ENCODE measurements around the gene DNAL1. TPM values are rescaled to one million over a fixed set of nuclear protein-coding genes. Genes with fewer than 3 reads are reported as not detected.

Gene DNAL1
- total and polyA plus RNA-seq, 2 of the 13 experiments (the other 11 are each of a cell fraction or from before 2014, with no cell fraction given) = 1.4 to 13.3 TPM

DNA sequence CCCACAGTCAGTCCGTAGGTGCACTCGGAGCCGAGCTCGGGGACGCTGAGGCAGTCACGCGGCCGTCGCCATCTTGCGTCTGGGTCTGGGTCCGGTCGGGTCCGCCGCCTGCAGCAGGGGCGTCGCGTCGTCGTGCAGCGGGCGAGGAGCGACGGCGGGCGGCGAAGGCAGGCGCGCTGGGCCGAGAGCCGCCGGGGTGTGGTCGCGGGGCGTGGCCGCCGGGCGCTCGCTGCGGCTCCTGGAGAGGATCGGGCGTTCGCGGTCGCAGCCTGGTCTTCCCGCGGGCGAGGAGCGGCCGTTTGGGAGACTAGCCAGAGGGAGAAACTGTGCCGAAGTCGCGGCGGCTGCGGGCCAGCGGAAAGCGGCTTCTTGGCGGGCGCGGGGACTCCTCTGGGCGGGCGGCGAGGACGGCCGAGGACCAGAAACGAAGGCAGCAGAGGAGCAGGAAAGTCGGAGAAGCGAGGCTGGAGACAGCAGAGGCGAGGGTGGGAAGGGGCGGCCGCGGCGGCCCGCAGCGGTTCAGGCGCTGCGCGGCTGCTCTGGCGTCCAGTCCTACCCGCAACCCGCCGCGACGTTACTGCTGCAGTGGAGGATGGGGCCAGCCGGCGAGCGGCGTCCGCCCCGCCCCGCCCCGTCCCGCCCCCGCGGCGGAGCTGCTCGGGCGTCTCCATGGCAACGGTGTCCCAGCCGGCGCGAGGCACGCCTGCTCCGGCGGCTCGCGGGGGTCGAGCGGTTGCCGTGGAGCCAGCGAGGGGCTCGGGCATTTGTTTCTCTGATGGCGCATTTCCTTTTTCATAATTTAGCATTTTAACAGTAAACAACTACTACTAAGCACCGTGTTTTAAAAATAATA is 69.2 kb downstream of the DNAL1 start, which contains the start of gene PNMA1 (continued):
- TF ChIP-seq LCORL (IDR thresholded peaks at IDR 0.05) = no peak
- TF ChIP-seq LCORL (CRISPR knock-in tag; IDR thresholded peaks at IDR 0.05) = no peak
- TF ChIP-seq, protein P1, sequence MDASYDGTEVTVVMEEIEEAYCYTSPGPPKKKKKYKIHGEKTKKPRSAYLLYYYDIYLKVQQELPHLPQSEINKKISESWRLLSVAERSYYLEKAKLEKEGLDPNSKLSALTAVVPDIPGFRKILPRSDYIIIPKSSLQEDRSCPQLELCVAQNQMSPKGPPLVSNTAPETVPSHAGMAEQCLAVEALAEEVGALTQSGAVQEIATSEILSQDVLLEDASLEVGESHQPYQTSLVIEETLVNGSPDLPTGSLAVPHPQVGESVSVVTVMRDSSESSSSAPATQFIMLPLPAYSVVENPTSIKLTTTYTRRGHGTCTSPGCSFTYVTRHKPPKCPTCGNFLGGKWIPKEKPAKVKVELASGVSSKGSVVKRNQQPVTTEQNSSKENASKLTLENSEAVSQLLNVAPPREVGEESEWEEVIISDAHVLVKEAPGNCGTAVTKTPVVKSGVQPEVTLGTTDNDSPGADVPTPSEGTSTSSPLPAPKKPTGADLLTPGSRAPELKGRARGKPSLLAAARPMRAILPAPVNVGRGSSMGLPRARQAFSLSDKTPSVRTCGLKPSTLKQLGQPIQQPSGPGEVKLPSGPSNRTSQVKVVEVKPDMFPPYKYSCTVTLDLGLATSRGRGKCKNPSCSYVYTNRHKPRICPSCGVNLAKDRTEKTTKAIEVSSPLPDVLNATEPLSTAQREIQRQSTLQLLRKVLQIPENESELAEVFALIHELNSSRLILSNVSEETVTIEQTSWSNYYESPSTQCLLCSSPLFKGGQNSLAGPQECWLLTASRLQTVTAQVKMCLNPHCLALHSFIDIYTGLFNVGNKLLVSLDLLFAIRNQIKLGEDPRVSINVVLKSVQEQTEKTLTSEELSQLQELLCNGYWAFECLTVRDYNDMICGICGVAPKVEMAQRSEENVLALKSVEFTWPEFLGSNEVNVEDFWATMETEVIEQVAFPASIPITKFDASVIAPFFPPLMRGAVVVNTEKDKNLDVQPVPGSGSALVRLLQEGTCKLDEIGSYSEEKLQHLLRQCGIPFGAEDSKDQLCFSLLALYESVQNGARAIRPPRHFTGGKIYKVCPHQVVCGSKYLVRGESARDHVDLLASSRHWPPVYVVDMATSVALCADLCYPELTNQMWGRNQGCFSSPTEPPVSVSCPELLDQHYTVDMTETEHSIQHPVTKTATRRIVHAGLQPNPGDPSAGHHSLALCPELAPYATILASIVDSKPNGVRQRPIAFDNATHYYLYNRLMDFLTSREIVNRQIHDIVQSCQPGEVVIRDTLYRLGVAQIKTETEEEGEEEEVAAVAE (CRISPR knock-in tag; IDR thresholded peaks at IDR 0.05; ENCODE audit: borderline replicate concordance) = no peak
- peak; percentile 7; the same call in 1 of the 2 replicates for TF ChIP-seq ETV5 (CRISPR knock-in tag; IDR thresholded peaks at IDR 0.05; ENCODE audit: borderline replicate concordance)
- TF ChIP-seq, protein P2, sequence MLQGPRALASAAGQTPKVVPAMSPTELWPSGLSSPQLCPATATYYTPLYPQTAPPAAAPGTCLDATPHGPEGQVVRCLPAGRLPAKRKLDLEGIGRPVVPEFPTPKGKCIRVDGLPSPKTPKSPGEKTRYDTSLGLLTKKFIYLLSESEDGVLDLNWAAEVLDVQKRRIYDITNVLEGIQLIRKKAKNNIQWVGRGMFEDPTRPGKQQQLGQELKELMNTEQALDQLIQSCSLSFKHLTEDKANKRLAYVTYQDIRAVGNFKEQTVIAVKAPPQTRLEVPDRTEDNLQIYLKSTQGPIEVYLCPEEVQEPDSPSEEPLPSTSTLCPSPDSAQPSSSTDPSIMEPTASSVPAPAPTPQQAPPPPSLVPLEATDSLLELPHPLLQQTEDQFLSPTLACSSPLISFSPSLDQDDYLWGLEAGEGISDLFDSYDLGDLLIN (CRISPR knock-in tag; IDR thresholded peaks at IDR 0.05; ENCODE audit: borderline replicate concordance) = no peak
- no peak; the same call in none of the 2 replicates for TF ChIP-seq HDAC1 (CRISPR knock-in tag; IDR thresholded peaks at IDR 0.05)
- TF ChIP-seq NR3C1 (CRISPR knock-in tag; IDR thresholded peaks at IDR 0.05) = no peak
- TF ChIP-seq PHF8 (CRISPR knock-in tag; IDR thresholded peaks at IDR 0.05) = peak; percentile 76
- TF ChIP-seq TMF1 (CRISPR knock-in tag; IDR thresholded peaks at IDR 0.05; ENCODE audit: low read depth) = peak; percentile 85; the same call in 1 of the 2 replicates
- TF ChIP-seq, protein P3, sequence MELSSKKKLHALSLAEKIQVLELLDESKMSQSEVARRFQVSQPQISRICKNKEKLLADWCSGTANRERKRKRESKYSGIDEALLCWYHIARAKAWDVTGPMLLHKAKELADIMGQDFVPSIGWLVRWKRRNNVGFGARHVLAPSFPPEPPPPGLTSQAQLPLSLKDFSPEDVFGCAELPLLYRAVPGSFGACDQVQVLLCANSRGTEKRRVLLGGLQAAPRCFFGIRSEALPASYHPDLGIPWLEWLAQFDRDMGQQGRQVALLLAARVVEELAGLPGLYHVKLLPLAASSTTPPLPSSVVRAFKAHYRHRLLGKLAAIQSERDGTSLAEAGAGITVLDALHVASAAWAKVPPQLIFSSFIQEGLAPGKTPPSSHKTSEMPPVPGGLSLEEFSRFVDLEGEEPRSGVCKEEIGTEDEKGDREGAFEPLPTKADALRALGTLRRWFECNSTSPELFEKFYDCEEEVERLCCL (CRISPR knock-in tag; IDR thresholded peaks at IDR 0.05; ENCODE audit: borderline replicate concordance) = no peak
- TF ChIP-seq MED8 (CRISPR knock-in tag; IDR thresholded peaks at IDR 0.05; ENCODE audit: insufficient replicate concordance) = no peak
- TF ChIP-seq REXO4 (CRISPR knock-in tag; IDR thresholded peaks at IDR 0.05; ENCODE audit: borderline replicate concordance) = no peak
- TF ChIP-seq CBX5 (CRISPR knock-in tag; IDR thresholded peaks at IDR 0.05; ENCODE audit: borderline replicate concordance) = no peak
- TF ChIP-seq ZNF143 (CRISPR knock-in tag; IDR thresholded peaks at IDR 0.05) = no peak
- no peak for TF ChIP-seq PPARG (CRISPR knock-in tag; conservative IDR thresholded peaks at IDR 0.05)
- peak; percentile 70; the same call in 1 of the 2 replicates for TF ChIP-seq ZNF605 (CRISPR knock-in tag; IDR thresholded peaks at IDR 0.05)
- no peak for TF ChIP-seq MZF1 (CRISPR knock-in tag; IDR thresholded peaks at IDR 0.05; ENCODE audit: borderline replicate concordance)
- no peak; the same call in 1 of the 2 replicates for TF ChIP-seq GLI4 (CRISPR knock-in tag; IDR thresholded peaks at IDR 0.05; ENCODE audit: borderline replicate concordance)
- TF ChIP-seq ZNF746 (CRISPR knock-in tag; IDR thresholded peaks at IDR 0.05) = no peak; the same call in 1 of the 2 replicates
- no peak for TF ChIP-seq FOXK2 (IDR thresholded peaks at IDR 0.05)
- TF ChIP-seq TBX3 (IDR thresholded peaks at IDR 0.05; ENCODE audit: borderline replicate concordance) = no peak
- TF ChIP-seq, protein P4, sequence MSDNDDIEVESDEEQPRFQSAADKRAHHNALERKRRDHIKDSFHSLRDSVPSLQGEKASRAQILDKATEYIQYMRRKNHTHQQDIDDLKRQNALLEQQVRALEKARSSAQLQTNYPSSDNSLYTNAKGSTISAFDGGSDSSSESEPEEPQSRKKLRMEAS (IDR thresholded peaks at IDR 0.05) = peak; percentile 90
- no peak for TF ChIP-seq NPAS2 (CRISPR knock-in tag; IDR thresholded peaks at IDR 0.05; ENCODE audit: borderline replicate concordance)
- no peak for TF ChIP-seq ZNF484 (CRISPR knock-in tag; IDR thresholded peaks at IDR 0.05; ENCODE audit: borderline replicate concordance, low read depth)

Data from HepG2 (cell line).